Stromal cell of bone marrow (primary cell): Measurements from ENCODE around the gene PPP1R1C.
A peak's percentile ranks its signal among the peaks of the same experiment; 100 is the strongest.
"Not testable (repeated sequence)": the region's sequence is repeated elsewhere in the genome, so short reads cannot be mapped to it uniquely, and the experiment has no call there.

Experiments used
- DNase-seq: peaks from one replicate; pipeline ENCODE4 v3.0.0-alpha.2; 2012; ENCODE audit warnings: low read depth

The PPP1R1C gene

GRCh38 chr2:181985632-181986205, at the start of gene PPP1R1C:
Gene PPP1R1C, plus strand, starts transcription at chr2:181985853. Its CDS starts 258 bp downstream, at chr2:181986111.
- no peak for DNase-seq

- peak; percentile 21 for DNase-seq
Measured at GRCh38 chr2:181937473-181937872, 48.2 kb upstream of the PPP1R1C start.

- DNase-seq, result no peak
Measured at GRCh38 chr2:181943411-181944124, 42.1 kb upstream of the PPP1R1C start.

- DNase-seq, result no peak
Measured at GRCh38 chr2:181944164-181944913, 41.3 kb upstream of the PPP1R1C start.

- no peak for DNase-seq
Measured at GRCh38 chr2:181944914-181945291, 40.8 kb upstream of the PPP1R1C start.

- no peak for DNase-seq
Measured at GRCh38 chr2:181946444-181947127, 39.1 kb upstream of the PPP1R1C start.

GRCh38 chr2:181947273-181947672, 38.4 kb upstream of the PPP1R1C start:
- no peak for DNase-seq

- DNase-seq, result no peak
Measured at GRCh38 chr2:181948227-181948626, 37.4 kb upstream of the PPP1R1C start.

GRCh38 chr2:181949047-181949446, 36.6 kb upstream of the PPP1R1C start:
- DNase-seq, result peak; percentile 44

GRCh38 chr2:181952404-181953226, 33.0 kb upstream of the PPP1R1C start:
- DNase-seq, result no peak

GRCh38 chr2:181953881-181954537, 31.6 kb upstream of the PPP1R1C start:
- peak; percentile 32 for DNase-seq

GRCh38 chr2:181954538-181954883, 31.1 kb upstream of the PPP1R1C start:
- no peak for DNase-seq

- DNase-seq, result peak; percentile 21
Measured at GRCh38 chr2:181955010-181955409, 30.6 kb upstream of the PPP1R1C start.

- not testable (repeated sequence) for DNase-seq
Measured at GRCh38 chr2:181955866-181956265, 29.8 kb upstream of the PPP1R1C start.

- no peak for DNase-seq
Measured at GRCh38 chr2:181957668-181958067, 28.0 kb upstream of the PPP1R1C start.

GRCh38 chr2:181958726-181959125, 26.9 kb upstream of the PPP1R1C start:
- DNase-seq, result no peak

- no peak for DNase-seq
Measured at GRCh38 chr2:181959508-181959907, 26.1 kb upstream of the PPP1R1C start.

- not testable (repeated sequence) for DNase-seq
Measured at GRCh38 chr2:181961167-181961566, 24.5 kb upstream of the PPP1R1C start.

- DNase-seq, result no peak
Measured at GRCh38 chr2:181962142-181962541, 23.5 kb upstream of the PPP1R1C start.

GRCh38 chr2:181970160-181970794, 15.4 kb upstream of the PPP1R1C start:
- no peak for DNase-seq

- no peak for DNase-seq
Measured at GRCh38 chr2:181971032-181971431, 14.6 kb upstream of the PPP1R1C start.
